Left ventricle myocardium inferior (tissue), 1 donor: Measurements from ENCODE around the gene ASB13. TPM values are rescaled to one million over a fixed set of nuclear protein-coding genes. Genes with fewer than 3 reads are reported as not detected.
"Not testable (repeated sequence)": the region's sequence is repeated elsewhere in the genome, so short reads cannot be mapped to it uniquely, and the experiment has no call there.

Experiments
- DNase-seq: peaks from one replicate; pipeline ENCODE4 v3.0.0-alpha.2; 2020
- H3K27ac ChIP-seq: fragments of 200-600 bp; replicated peaks from 2 replicates; pipeline ENCODE4 v1.8.0; 2021
- H3K27me3 ChIP-seq: fragments of 200-600 bp; 2 replicates; pipeline ENCODE4 v1.8.0; 2021; ENCODE audit warnings: low read depth
- H3K36me3 ChIP-seq: fragments of 200-600 bp; 2 replicates; pipeline ENCODE4 v1.8.0; 2021
- H3K4me1 ChIP-seq: fragments of 200-600 bp; 2 replicates; pipeline ENCODE4 v1.8.0; 2021
- H3K4me3 ChIP-seq: fragments of 200-600 bp; 2 replicates; pipeline ENCODE4 v1.8.0; 2021; ENCODE audit warnings: mild to moderate bottlenecking, moderate library complexity
- H3K9me3 ChIP-seq: fragments of 200-600 bp; replicated peaks from 2 replicates; pipeline ENCODE4 v1.8.0; 2021
- intact Hi-C: fragments of 100-400 bp; cut with micrococcal nuclease; formaldehyde crosslinking; loops from one replicate; pipeline ENCODE4 v1.11.0; 2022
- total RNA-seq: library from RNA; stranded (reverse); fragmentation: NEBNext Ultra II Directional; extraction: Animal tissue kit (Norgen Biotek cat#: 25700); gene quantifications from one replicate; pipeline ENCODE4 v1.2.1, GENCODE V29; 2021
- TF ChIP-seq, protein P1 (sequence below): fragments of 200-600 bp; IDR thresholded peaks from 2 replicates; pipeline ENCODE4 v1.8.0; 2021; ENCODE audit warnings: antibody characterized with exemption, mild to moderate bottlenecking, borderline replicate concordance
- donor health status: DM: no; HTN: yes; CAD: no; lungs with severe emphysema.

The ASB13 gene
- total RNA-seq, 1 donor from 2014 or later, result 15.6 TPM

DNA sequence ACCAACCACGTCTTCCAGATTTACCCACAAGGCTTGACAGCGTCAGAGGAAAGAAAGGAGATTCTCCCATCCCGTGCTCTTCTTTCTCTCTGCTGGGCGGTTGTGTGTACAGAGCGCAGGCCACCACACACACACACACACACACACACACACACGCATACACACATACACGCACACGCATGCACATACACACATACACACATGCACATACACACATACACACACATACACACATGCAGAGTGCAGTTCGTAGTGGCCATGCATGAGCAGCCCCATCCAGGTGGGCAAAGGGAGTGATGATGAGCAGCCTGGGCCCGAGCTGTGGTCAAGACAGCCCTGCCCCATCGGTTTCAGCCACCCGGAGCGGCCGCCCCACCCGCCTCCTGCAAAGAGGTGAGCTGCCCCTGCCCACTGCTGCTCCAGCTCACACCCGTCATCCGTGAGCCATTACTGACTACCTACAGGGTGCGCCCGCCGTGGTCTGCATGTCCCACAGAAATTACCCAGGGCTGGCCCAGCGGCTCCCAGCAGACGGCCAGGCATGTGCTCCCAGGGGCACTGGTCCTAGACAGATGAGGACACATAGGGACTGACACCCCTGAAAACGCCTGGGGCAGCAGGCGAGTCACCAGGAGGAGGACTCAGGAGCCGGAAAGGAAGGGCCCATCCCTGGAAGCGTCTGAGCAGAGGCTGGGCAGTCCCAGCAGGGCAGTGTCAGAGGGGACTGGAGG lies 69.6 kb downstream of the ASB13 start:
- intact Hi-C loops, result no loop called here
- no peak for DNase-seq
- H3K36me3 ChIP-seq, result no peaks in the 10 kb centered on the region

DNA sequence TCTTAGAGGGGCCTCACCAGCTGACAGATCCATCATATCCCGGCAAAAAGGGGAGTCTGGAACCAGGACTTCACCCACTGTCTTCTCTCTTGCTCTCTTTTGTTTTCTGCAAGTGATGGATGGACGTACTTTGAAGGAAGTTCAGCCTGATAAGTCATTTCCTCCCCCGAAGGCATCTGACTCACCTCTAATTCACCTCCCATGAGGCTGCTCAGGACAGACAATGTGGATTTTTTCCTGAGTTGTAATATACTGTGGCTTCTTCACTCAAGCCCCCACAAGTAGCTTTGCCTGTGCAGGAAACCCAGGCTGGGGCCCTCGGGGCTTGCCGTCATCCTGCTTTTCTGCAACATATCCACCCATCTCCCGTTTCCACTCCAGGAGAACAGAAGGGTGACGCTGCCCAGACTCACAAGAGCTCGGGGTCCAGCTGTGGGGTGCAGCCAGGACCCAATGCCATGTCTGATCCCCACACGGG lies 70.4 kb downstream of the ASB13 start:
- Histone ChIP-seq H3K27me3 (peaks cover 37% of the 10 kb centered on the region), H3K9me3 (no peaks in the 10 kb centered on the region), H3K4me1 (peaks cover 23% of the 10 kb centered on the region), H3K36me3 (no peaks in the 10 kb centered on the region), H3K27ac (no peak overlapping the region), H3K4me3 (no peak overlapping the region)
- intact Hi-C loops, result no loop called here
- TF ChIP-seq, protein P1, sequence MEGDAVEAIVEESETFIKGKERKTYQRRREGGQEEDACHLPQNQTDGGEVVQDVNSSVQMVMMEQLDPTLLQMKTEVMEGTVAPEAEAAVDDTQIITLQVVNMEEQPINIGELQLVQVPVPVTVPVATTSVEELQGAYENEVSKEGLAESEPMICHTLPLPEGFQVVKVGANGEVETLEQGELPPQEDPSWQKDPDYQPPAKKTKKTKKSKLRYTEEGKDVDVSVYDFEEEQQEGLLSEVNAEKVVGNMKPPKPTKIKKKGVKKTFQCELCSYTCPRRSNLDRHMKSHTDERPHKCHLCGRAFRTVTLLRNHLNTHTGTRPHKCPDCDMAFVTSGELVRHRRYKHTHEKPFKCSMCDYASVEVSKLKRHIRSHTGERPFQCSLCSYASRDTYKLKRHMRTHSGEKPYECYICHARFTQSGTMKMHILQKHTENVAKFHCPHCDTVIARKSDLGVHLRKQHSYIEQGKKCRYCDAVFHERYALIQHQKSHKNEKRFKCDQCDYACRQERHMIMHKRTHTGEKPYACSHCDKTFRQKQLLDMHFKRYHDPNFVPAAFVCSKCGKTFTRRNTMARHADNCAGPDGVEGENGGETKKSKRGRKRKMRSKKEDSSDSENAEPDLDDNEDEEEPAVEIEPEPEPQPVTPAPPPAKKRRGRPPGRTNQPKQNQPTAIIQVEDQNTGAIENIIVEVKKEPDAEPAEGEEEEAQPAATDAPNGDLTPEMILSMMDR, result no peak
- no peak for DNase-seq

More for the DNA sequence above, 69.6 kb downstream of the ASB13 start:
- TF ChIP-seq, protein P1, result no peak
- peaks cover 31% of the 10 kb centered on the region for H3K27me3 ChIP-seq
- no peak overlapping the region for H3K4me3 ChIP-seq
- no peak overlapping the region for H3K27ac ChIP-seq
- H3K4me1 ChIP-seq, result peaks cover 23% of the 10 kb centered on the region
- H3K9me3 ChIP-seq, result no peaks in the 10 kb centered on the region

DNA sequence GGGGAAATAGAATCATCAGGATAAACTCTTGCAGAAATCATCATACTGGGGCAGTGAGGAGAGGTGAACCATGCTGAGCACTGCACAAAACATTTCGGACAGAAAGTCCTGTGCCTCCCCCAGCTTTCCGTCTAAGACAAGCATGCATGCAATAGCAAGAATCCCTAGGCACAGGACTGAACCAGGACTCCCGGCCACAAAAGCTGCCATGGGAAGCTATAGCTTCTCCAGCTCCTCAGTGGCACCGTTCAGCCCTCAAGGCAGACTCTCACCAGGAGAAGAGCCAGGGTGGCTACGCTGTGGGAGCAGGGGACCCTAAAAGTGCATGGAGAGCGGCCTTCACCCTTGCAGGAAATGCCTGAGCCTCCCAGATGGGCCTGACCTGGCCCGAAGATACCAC lies 70.8 kb downstream of the ASB13 start:
- DNase-seq, result no peak
- Histone ChIP-seq H3K9me3 (no peaks in the 10 kb centered on the region), H3K36me3 (no peaks in the 10 kb centered on the region), H3K27ac (no peak overlapping the region), H3K4me3 (no peak overlapping the region), H3K4me1 (peaks cover 23% of the 10 kb centered on the region), H3K27me3 (peaks cover 40% of the 10 kb centered on the region)
- TF ChIP-seq, protein P1, result no peak
- intact Hi-C loops, result no loop called here

DNA sequence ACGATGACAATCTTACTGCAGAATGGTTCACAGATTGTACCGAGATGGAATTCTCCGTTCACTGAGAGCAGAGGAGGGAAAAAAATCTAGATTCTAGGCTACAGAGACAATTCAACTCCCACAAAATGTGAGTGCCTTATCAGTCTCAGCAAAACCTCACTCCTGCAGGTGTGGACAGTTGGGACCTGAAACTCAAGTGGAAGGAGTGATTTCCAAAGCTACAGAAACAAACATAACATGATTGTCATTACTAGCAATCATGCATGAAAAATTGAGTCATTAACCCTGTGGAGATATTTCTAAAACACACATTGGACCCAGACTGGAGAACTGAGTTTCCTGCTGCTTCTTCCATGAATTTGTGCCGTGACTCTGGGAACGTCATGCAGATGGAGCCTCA lies 71.3 kb downstream of the ASB13 start:
- no peaks in the 10 kb centered on the region for H3K36me3 ChIP-seq
- intact Hi-C loops, result no loop called here
- no peak for DNase-seq
- peaks cover 23% of the 10 kb centered on the region for H3K4me1 ChIP-seq
- no peak overlapping the region for H3K4me3 ChIP-seq
- H3K9me3 ChIP-seq, result no peaks in the 10 kb centered on the region
- TF ChIP-seq, protein P1, result no peak
- H3K27me3 ChIP-seq, result peaks cover 45% of the 10 kb centered on the region
- no peak overlapping the region for H3K27ac ChIP-seq

DNA sequence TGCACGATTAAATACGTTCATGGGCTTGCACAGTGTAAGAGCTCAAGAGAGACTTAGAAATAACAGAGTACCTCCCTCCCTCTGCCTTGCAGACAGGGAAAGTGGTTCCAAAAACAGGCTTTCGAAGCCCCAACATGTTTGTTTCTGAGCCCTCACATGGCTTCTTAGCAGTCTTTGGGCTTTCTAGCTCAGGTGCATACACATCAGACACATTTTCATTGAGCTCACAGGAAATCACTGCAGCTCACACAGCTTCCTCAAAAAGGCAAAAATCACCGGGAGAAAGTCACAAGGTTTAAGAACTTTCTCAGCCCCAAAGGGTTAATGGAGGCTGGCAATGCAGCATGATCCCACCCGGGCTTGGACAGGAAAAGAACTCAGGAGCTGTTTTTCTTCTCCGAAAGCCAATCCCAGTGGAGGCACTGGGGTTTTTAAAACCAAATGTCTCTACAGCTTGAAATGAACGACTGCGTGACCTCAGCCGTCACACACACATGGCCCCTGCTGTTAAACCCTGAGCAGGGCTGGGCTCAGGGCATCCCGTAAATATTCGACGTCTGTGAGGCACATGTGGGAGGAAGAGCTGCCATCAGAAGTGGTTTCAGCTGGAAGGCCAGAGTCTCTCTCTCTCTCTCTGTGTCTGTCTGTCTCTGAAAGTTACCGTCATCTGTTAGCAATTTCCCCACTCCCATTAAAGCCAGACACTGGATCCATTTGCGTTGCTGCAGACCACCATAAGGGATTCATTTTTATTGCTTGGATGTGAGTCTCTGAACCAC lies 71.9 kb downstream of the ASB13 start:
- intact Hi-C loops, result no loop called here
- Histone ChIP-seq H3K4me1 (peaks cover 23% of the 10 kb centered on the region), H3K27me3 (peaks cover 50% of the 10 kb centered on the region), H3K27ac (no peak overlapping the region), H3K9me3 (no peaks in the 10 kb centered on the region), H3K4me3 (no peak overlapping the region), H3K36me3 (no peaks in the 10 kb centered on the region)
- TF ChIP-seq, protein P1, result no peak
- DNase-seq, result no peak

DNA sequence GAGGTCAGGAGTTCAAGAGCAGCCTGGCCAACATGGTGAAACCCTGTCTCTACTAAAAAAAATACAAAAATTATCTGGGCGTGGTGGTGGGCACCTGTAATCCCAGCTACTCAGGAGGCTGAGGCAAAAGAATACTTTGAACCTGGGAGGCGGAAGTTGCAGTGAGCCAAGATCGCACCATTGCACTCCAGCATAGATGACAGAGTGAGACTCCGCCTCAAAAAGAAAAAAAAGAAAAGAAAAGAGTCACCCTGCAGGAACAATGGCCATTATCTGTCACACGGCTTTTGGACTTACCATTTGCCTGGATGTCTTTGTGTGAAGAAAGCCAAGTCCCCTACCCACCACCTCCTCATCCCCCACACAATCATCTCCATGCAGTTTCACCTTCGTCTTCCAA lies 73.0 kb downstream of the ASB13 start:
- H3K9me3 ChIP-seq, H3K36me3 ChIP-seq, intact Hi-C loops, H3K27ac ChIP-seq, DNase-seq, H3K4me3 ChIP-seq: not testable (repeated sequence)
- H3K27me3 ChIP-seq, result peaks cover 61% of the 10 kb centered on the region
- peaks cover 24% of the 10 kb centered on the region for H3K4me1 ChIP-seq
